Measurements from ENCODE around the gene DNAH10. TPM values are rescaled to one million over a fixed set of nuclear protein-coding genes. Genes with fewer than 3 reads are reported as not detected.

DNAH10 gene
- total RNA-seq, 1 experiment from 2014 or later: 0.14 TPM

GRCh38 chr12:123882161-123882705, 120.1 kb downstream of the DNAH10 start:
- no peak for DNase-seq (ENCODE audit: low read depth)

GRCh38 chr12:123886258-123886657, 124.2 kb downstream of the DNAH10 start:
- DNase-seq (ENCODE audit: low read depth): no peak

GRCh38 chr12:123886931-123887582, 125.0 kb downstream of the DNAH10 start:
- no peak for DNase-seq (ENCODE audit: low read depth)

- no peak for DNase-seq (ENCODE audit: low read depth)
Measured at GRCh38 chr12:123888989-123889388, 126.9 kb downstream of the DNAH10 start.

- peak; percentile 18 for DNase-seq (ENCODE audit: low read depth)
Measured at GRCh38 chr12:123889848-123890535, 127.9 kb downstream of the DNAH10 start.

- no peak for DNase-seq (ENCODE audit: low read depth)
Measured at GRCh38 chr12:123890536-123890902, 128.4 kb downstream of the DNAH10 start.

GRCh38 chr12:123891011-123891410, 128.9 kb downstream of the DNAH10 start:
- DNase-seq (ENCODE audit: low read depth): no peak

GRCh38 chr12:123891516-123892179, 129.5 kb downstream of the DNAH10 start:
- DNase-seq (ENCODE audit: low read depth): no peak

- DNase-seq (ENCODE audit: low read depth): no peak
Measured at GRCh38 chr12:123892180-123892559, 130.1 kb downstream of the DNAH10 start.

GRCh38 chr12:123892853-123893252, 130.8 kb downstream of the DNAH10 start:
- DNase-seq (ENCODE audit: low read depth): no peak

GRCh38 chr12:123893276-123893675, 131.2 kb downstream of the DNAH10 start:
- DNase-seq (ENCODE audit: low read depth): no peak

- no peak for DNase-seq (ENCODE audit: low read depth)
Measured at GRCh38 chr12:123894823-123895345, 132.8 kb downstream of the DNAH10 start.

GRCh38 chr12:123895451-123895850, 133.3 kb downstream of the DNAH10 start:
- DNase-seq (ENCODE audit: low read depth): no peak

GRCh38 chr12:123896767-123897166, 134.7 kb downstream of the DNAH10 start:
- DNase-seq (ENCODE audit: low read depth): no peak

- peak; percentile 79 for DNase-seq (ENCODE audit: low read depth)
Measured at GRCh38 chr12:123897221-123897620, 135.1 kb downstream of the DNAH10 start.

- DNase-seq (ENCODE audit: low read depth): no peak
Measured at GRCh38 chr12:123898673-123899072, 136.6 kb downstream of the DNAH10 start.

- DNase-seq (ENCODE audit: low read depth): no peak
Measured at GRCh38 chr12:123899368-123899767, 137.3 kb downstream of the DNAH10 start.

- peak; percentile 33 for DNase-seq (ENCODE audit: low read depth)
Measured at GRCh38 chr12:123900871-123901376, 138.8 kb downstream of the DNAH10 start.

GRCh38 chr12:123902821-123903220, 140.7 kb downstream of the DNAH10 start:
- no peak for DNase-seq (ENCODE audit: low read depth)

GRCh38 chr12:123903301-123904065, 141.4 kb downstream of the DNAH10 start:
- no peak for DNase-seq (ENCODE audit: low read depth)

- peak; percentile 81 for DNase-seq (ENCODE audit: low read depth)
Measured at GRCh38 chr12:123905319-123905925, 143.3 kb downstream of the DNAH10 start.
